VCaP (cell line): ENCODE results near the gene METRN.

ENCODE experiments used
- H3K27ac ChIP-seq: fragments of 450-650 bp; 2 replicates; pipeline ENCODE4 v1.5.1; 2017
- TF ChIP-seq, protein P1 (sequence below): fragments of 450-650 bp; conservative IDR thresholded peaks from 2 replicates; pipeline ENCODE4 v1.5.1; 2017; ENCODE audit warnings: mild to moderate bottlenecking, moderate library complexity

Gene METRN

DNA sequence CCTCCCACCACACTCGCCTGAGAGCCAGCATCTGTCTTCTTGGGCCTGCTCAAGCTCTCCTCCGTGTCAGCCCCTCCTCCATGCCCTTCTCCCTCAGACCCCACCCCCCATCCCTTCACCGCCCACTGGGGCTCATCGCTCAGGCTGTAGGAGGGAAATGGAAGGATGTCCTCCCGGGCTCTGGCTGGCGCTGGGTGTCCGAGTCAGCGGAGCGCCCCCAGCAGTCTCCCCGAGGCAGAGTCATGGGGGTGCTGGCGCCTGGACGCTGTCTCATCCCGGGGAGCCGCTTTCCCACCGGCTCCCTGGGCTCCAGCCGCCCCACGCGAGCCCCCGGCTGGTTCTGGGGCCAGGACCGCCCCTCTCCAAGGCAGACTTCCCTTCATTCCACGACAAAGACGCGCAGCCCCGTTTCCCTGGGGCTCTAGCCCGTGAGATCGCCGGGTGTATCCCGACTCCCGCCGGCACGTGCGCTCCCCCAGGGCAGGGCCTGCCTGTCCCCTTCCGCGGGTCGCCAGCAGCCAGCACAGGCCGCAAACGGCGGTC lies 5.6 kb downstream of the METRN start:
- TF ChIP-seq, protein P1, sequence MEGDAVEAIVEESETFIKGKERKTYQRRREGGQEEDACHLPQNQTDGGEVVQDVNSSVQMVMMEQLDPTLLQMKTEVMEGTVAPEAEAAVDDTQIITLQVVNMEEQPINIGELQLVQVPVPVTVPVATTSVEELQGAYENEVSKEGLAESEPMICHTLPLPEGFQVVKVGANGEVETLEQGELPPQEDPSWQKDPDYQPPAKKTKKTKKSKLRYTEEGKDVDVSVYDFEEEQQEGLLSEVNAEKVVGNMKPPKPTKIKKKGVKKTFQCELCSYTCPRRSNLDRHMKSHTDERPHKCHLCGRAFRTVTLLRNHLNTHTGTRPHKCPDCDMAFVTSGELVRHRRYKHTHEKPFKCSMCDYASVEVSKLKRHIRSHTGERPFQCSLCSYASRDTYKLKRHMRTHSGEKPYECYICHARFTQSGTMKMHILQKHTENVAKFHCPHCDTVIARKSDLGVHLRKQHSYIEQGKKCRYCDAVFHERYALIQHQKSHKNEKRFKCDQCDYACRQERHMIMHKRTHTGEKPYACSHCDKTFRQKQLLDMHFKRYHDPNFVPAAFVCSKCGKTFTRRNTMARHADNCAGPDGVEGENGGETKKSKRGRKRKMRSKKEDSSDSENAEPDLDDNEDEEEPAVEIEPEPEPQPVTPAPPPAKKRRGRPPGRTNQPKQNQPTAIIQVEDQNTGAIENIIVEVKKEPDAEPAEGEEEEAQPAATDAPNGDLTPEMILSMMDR, result no peak
- H3K27ac ChIP-seq, result peak overlapping the region; percentile 93

DNA sequence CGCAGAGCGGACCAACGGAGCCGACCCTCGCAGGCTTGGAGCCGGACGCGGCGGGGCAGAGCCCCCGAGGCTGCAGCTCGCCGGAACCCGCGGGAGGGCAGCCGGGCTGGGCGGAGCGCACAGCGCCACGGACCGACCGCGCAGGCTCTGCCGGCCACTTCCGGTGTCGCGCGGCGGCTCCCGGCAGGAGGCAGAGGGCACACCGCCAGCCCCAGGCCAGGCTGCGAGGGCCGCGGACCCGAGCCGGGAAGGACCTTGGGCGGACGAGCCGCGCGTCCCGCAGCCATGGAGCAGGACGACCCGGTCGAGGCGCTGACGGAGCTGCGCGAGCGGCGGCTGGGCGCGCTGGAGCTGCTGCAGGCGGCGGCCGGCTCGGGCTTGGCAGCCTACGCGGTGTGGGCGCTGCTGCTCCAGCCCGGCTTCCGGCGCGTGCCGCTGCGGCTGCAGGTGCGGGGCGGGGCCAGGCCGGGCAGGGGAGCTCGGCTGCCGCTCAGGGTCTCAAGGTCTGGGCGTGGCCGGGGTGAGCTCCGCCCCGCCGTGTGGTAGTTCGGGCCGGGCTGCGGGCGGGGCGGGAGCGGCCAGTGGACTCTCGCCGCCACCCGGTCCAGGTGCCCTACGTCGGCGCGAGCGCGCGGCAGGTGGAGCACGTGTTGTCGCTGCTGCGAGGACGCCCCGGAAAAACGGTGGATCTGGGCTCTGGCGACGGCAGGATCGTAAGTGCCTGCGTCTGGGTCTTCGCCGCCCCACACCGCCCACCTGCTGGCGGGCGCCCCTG lies 6.3 kb downstream of the METRN start, which contains the start of gene ANTKMT:
Gene ANTKMT, plus strand, starts transcription at position 157 of the 775 bp plus-strand sequence. Its CDS starts 129 bp downstream, at position 286.
- TF ChIP-seq, protein P1, result 0 out of 2 replicates have a peak, but pooled peaks have one; percentile 9
- peak within 1 kb of the TSS; percentile 93 for H3K27ac ChIP-seq

- H3K27ac ChIP-seq, result peak overlapping the region; percentile 93
- TF ChIP-seq, protein P1, result no peak
Observed at GRCh38 chr16:721765-722540, 7.0 kb downstream of the METRN start.

DNA sequence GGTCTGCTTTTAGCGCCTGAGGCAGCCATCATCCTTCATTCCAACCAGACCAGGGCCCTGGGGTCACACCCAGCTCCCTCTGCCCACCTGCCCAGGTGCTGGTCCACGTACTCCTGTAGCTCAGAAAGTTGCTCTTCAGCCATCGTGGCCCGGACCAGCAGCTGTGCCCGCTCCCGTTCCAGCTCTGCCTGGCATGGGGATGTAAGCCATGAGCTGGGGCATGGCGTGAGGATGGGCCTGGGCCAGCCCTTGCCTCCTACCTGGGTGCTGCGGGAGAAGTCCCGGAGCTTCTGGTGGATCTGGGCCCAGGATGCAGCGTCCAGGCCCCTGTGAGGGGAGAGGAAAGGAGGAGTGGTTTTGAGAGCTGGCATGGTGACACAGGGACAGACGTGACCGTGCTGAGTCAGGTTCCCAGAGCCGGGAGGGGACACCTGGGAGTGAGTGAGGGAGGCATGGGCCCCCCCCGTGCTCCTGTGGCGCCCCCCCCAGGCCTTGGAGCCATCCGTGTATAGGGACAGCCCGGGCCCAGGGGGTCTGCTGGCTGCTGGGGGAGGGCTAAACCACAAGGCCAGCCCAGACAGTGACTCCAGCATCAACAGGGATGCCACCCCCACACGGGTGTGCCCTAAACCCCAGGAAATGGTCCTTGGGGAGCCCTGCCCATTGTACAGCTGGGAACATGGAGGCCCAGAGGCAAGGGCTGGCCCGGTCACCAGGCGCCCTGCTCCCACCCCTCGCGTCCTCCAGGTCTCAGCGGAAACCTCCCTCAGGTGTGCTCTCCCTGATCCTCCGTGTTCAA lies 8.1 kb downstream of the METRN start:
- no peak overlapping the region for H3K27ac ChIP-seq
- TF ChIP-seq, protein P1, result no peak

DNA sequence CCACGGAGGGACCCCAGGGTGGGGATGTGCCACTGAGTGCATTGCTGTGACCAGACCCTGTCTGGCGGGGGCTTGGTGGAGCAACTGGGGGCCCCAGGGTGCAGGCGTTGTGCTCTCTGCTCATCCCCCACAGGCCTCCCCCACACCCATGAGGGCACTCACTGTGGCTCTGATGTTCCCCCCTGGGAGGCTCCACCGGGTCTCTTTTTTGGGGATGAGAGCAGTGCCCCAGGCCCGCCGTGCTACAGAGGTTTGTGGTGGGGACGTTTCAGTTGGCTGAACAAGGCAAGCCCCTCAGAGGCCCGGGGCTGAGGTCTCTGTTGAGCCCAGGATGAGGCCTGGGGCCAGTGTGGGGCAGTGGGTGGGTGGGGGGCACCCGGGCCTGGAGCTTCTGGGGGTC lies 8.8 kb downstream of the METRN start:
- TF ChIP-seq, protein P1, result no peak
- no peak overlapping the region for H3K27ac ChIP-seq

GRCh38 chr16:724188-725040 lies 9.5 kb downstream of the METRN start:
- TF ChIP-seq, protein P1, result no peak
- peak overlapping the region; percentile 90; the same call in 1 of the 2 replicates for H3K27ac ChIP-seq
